ENCODE data around the gene TMEM108.

DNA sequence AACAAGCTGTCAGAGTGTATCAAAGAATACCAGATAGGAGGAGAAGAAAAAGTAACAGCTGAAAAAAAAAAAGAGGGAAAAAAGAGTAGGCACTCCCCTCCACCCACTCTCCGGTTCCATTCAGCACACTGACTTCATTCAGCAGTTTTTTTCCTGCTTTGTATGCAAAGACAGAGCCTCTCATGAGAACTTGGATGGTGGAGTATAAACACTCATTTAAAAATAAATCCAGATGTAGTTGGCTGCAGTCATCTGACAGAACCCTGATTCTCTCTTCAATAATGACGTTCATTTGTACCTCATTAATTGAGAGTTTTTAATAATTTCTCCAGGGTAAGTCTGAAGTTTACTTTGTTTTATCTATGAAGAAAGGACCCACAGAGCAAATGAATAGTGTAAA, 81.0 kb downstream of the TMEM108 start:
- TF ChIP-seq, protein P1, sequence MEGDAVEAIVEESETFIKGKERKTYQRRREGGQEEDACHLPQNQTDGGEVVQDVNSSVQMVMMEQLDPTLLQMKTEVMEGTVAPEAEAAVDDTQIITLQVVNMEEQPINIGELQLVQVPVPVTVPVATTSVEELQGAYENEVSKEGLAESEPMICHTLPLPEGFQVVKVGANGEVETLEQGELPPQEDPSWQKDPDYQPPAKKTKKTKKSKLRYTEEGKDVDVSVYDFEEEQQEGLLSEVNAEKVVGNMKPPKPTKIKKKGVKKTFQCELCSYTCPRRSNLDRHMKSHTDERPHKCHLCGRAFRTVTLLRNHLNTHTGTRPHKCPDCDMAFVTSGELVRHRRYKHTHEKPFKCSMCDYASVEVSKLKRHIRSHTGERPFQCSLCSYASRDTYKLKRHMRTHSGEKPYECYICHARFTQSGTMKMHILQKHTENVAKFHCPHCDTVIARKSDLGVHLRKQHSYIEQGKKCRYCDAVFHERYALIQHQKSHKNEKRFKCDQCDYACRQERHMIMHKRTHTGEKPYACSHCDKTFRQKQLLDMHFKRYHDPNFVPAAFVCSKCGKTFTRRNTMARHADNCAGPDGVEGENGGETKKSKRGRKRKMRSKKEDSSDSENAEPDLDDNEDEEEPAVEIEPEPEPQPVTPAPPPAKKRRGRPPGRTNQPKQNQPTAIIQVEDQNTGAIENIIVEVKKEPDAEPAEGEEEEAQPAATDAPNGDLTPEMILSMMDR (IDR thresholded peaks at IDR 0.05; ENCODE audit: low read length) = no peak
- TF ChIP-seq EZH2 (IDR thresholded peaks at IDR 0.05; ENCODE audit: borderline replicate concordance, low read length) = no peak

Data from OCI-LY1 (cell line).